Liver (tissue), 9 donors: ENCODE data around the gene MAP3K4. TPM values are rescaled to one million over a fixed set of nuclear protein-coding genes. Genes with fewer than 3 reads are reported as not detected.

Experiments
- DNase-seq: peaks from one replicate; pipeline ENCODE4 v3.0.0-alpha.2; 2017; ENCODE audit warnings: low spot score
- H3K27ac ChIP-seq, 2 donors: one replicate each; pipeline ENCODE4 v1.7.0; 2013; ENCODE audit warnings: inconsistent platforms in 2 of 2, low read length in 2 of 2, control low read depth in 1 of 2, low read depth in 1 of 2, mild to moderate bottlenecking in 1 of 2
- H3K27me3 ChIP-seq, 4 donors: one replicate each; pipeline versions ENCODE4 v1.6.1 to v1.7.0; 2013; ENCODE audit warnings: low read length in 3 of 4, inconsistent platforms in 1 of 4, mild to moderate bottlenecking in 1 of 4, moderate library complexity in 1 of 4; ENCODE audit not compliant: control insufficient read depth in 4 of 4, insufficient read depth in 4 of 4
- H3K36me3 ChIP-seq, 4 donors: one replicate each; pipeline versions ENCODE4 v1.6.1 to v1.7.0; 2013; ENCODE audit warnings: low read length in 3 of 4, mild to moderate bottlenecking in 3 of 4, low read depth in 1 of 4, moderate library complexity in 1 of 4; ENCODE audit not compliant: control insufficient read depth in 4 of 4, insufficient read depth in 3 of 4
- H3K4me1 ChIP-seq, 4 donors: one replicate each; pipeline versions ENCODE4 v1.6.1 to v1.7.0; 2013; ENCODE audit warnings: low read length in 3 of 4, mild to moderate bottlenecking in 3 of 4, moderate library complexity in 1 of 4; ENCODE audit not compliant: control insufficient read depth in 4 of 4, insufficient read depth in 4 of 4
- H3K4me3 ChIP-seq, 3 donors: one replicate each; pipeline versions ENCODE4 v1.6.1 to v1.7.0; 2013; ENCODE audit warnings: low read length in 3 of 3, control low read depth in 1 of 3, low read depth in 1 of 3, mild to moderate bottlenecking in 1 of 3
- H3K9ac ChIP-seq, 2 donors: one replicate each; pipeline ENCODE4 v1.7.0; 2013; ENCODE audit warnings: low read length in 2 of 2, mild to moderate bottlenecking in 2 of 2, moderate library complexity in 2 of 2, control low read depth in 1 of 2, low read depth in 1 of 2
- H3K9me3 ChIP-seq, 4 donors: one replicate each; pipeline versions ENCODE4 v1.6.1 to v1.7.0; 2013; ENCODE audit warnings: low read length in 3 of 4; ENCODE audit not compliant: control insufficient read depth in 4 of 4
- CTCF ChIP-seq: fragments of 150-350 bp; IDR thresholded peaks from 2 replicates; pipeline ENCODE4 v1.5.1; 2017; ENCODE audit warnings: improper control_type of control experiment, low read depth, low read length; ENCODE audit not compliant: missing input control
- EGR1 ChIP-seq, 2 donors: IDR thresholded peaks; 2 replicates each; pipeline ENCODE4 v1.6.1; 2016 to 2018; ENCODE audit warnings: antibody characterized with exemption in 2 of 2, low read depth in 2 of 2
- FOXA1 ChIP-seq: IDR thresholded peaks from 2 replicates; pipeline ENCODE4 v1.6.1; 2016; ENCODE audit warnings: antibody characterized with exemption
- GABPA ChIP-seq, 2 donors: IDR thresholded peaks in 1 of 2; conservative IDR thresholded peaks in 1 of 2; 2 replicates each; pipeline ENCODE4 v1.6.1; 2016; ENCODE audit warnings: antibody characterized with exemption in 2 of 2, mild to moderate bottlenecking in 1 of 2, moderate library complexity in 1 of 2
- HNF4A ChIP-seq, 2 donors: conservative IDR thresholded peaks; 2 replicates each; pipeline ENCODE4 v1.6.1; 2016; ENCODE audit warnings: antibody characterized with exemption in 2 of 2, mild to moderate bottlenecking in 2 of 2
- HNF4G ChIP-seq: IDR thresholded peaks from 2 replicates; pipeline ENCODE4 v1.6.1; 2016; ENCODE audit warnings: antibody characterized with exemption
- JUND ChIP-seq, 2 donors: IDR thresholded peaks; 2 replicates each; pipeline ENCODE4 v1.6.1; 2016; ENCODE audit warnings: antibody characterized with exemption in 2 of 2
- MAX ChIP-seq: IDR thresholded peaks from 2 replicates; pipeline ENCODE4 v1.6.1; 2016; ENCODE audit warnings: antibody characterized with exemption
- NR2F2 ChIP-seq: IDR thresholded peaks from 2 replicates; pipeline ENCODE4 v1.6.1; 2016; ENCODE audit warnings: antibody characterized with exemption
- RAD21 ChIP-seq, 2 donors: IDR thresholded peaks; 2 replicates each; pipeline ENCODE4 v1.6.1; 2016; ENCODE audit warnings: antibody characterized with exemption in 2 of 2, mild to moderate bottlenecking in 2 of 2
- REST ChIP-seq: IDR thresholded peaks from 2 replicates; pipeline ENCODE4 v1.6.1; 2016; ENCODE audit warnings: antibody characterized with exemption, mild to moderate bottlenecking
- RXRA ChIP-seq, 2 donors: IDR thresholded peaks; 2 replicates each; pipeline ENCODE4 v1.6.1; 2017 to 2018; ENCODE audit warnings: antibody characterized with exemption in 2 of 2, mild to moderate bottlenecking in 1 of 2
- SP1 ChIP-seq: IDR thresholded peaks from 2 replicates; pipeline ENCODE4 v1.6.1; 2018; ENCODE audit warnings: antibody characterized with exemption, mild to moderate bottlenecking
- TAF1 ChIP-seq: conservative IDR thresholded peaks from 2 replicates; pipeline ENCODE4 v1.6.1; 2016; ENCODE audit warnings: antibody characterized with exemption, mild to moderate bottlenecking
- YY1 ChIP-seq: IDR thresholded peaks from 2 replicates; pipeline ENCODE4 v1.6.1; 2016; ENCODE audit warnings: antibody characterized with exemption, mild to moderate bottlenecking
- ZBTB33 ChIP-seq: IDR thresholded peaks from 2 replicates; pipeline ENCODE4 v1.6.1; 2016; ENCODE audit warnings: antibody characterized with exemption
- WGBS: extraction: QIAGEN DNeasy Blood & Tissue Kit; methylation state at CpG from one replicate; pipeline ENCODE4 v1.1.7; 2013; 5-methylcytosine and 5-hydroxymethylcytosine counted together
- polyA plus RNA-seq, 2 donors: library from polyadenylated mRNA; stranded (reverse) in 1 of 2; unstranded in 1 of 2; fragments of 200-250 nt in 1 of 2; fragments of >200 nt in 1 of 2; fragmentation: Nextera tagmentation in 1 of 2; extraction: Ambion mirVana in 1 of 2; gene quantifications; one replicate each; pipeline versions ENCODE4 v1.2.1 to v1.2.3, GENCODE V29; 2013 to 2015
- total RNA-seq, 2 donors: library from RNA; depleted of rRNA; stranded (reverse); fragments of >200 nt; gene quantifications; one replicate each; pipeline ENCODE4 v1.2.3, GENCODE V29; 2014
- donor health status: healthy.
- donor health status: healthy.
- donor health status: healthy.
- donor health status: healthy.
- donor health status: healthy.

The MAP3K4 gene
- 10 to 100 TPM; 17.6 to 20.0 TPM for total RNA-seq
- polyA plus RNA-seq: 1 to 10 TPM; 4.3 to 5.9 TPM

- H3K9me3 ChIP-seq: no peaks in the 10 kb centered on the region
- peak; percentile 86 for DNase-seq
- peak within 1 kb of the TSS; percentile 15 to 91 for H3K9ac ChIP-seq
- peaks cover 0 to 15% (median 14%) of the 10 kb centered on the region in 4 donors for H3K4me1 ChIP-seq
- H3K27ac ChIP-seq: peak within 1 kb of the TSS; percentile 84 to 89
- H3K27me3 ChIP-seq: no peaks in the 10 kb centered on the region
- TF ChIP-seq TAF1: no peak
- TF ChIP-seq HNF4G: no peak
- TF ChIP-seq ZBTB33: no peak
- TF ChIP-seq RAD21 (IDR thresholded peaks at IDR 0.05): peak in 1 of 2 donors; percentile 3
- peak in 1 of 2 donors; percentile 50 for TF ChIP-seq EGR1 (IDR thresholded peaks at IDR 0.05; ENCODE audit: low read depth in 2 of 2)
- no peak for TF ChIP-seq NR2F2
- no peak for TF ChIP-seq JUND (IDR thresholded peaks at IDR 0.05)
- no peak for TF ChIP-seq GABPA (IDR thresholded peaks at IDR 0.05 in 1 of 2, conservative IDR thresholded peaks at IDR 0.05 in 1 of 2)
- no peak for TF ChIP-seq MAX
- no peak for TF ChIP-seq HNF4A (conservative IDR thresholded peaks at IDR 0.05)
- TF ChIP-seq SP1: no peak
- no peak for TF ChIP-seq CTCF
- TF ChIP-seq YY1: peak; percentile 96
- no peak for TF ChIP-seq REST
- TF ChIP-seq RXRA (IDR thresholded peaks at IDR 0.05): no peak
- no peak for TF ChIP-seq FOXA1
- WGBS: under 1% methylated on average over 97 of the region's 97 CpGs
- H3K36me3 ChIP-seq: no peaks in the 10 kb centered on the region
- H3K4me3 ChIP-seq: peak within 1 kb of the TSS; percentile 82 to 99 (median 98)
Observed at GRCh38 chr6:160991406-160992060, at the start of gene MAP3K4. TSS of gene MAP3K4 (plus strand) at chr6:160991769. CDS start at chr6:160991932, 163 bp downstream.

GRCh38 chr6:160943997-160944396 is 47.6 kb upstream of the MAP3K4 start:
- 75% methylated on average over 2 of the region's 2 CpGs for WGBS
- Histone ChIP-seq H3K4me1 (no peaks in the 10 kb centered on the region), H3K9me3 (no peaks in the 10 kb centered on the region)
- TF ChIP-seq SP1: no peak
- no peak for TF ChIP-seq YY1
- TF ChIP-seq JUND (IDR thresholded peaks at IDR 0.05): no peak
- no peak for TF ChIP-seq TAF1
- no peak for TF ChIP-seq CTCF
- no peak for TF ChIP-seq REST
- TF ChIP-seq FOXA1: no peak

More at GRCh38 chr6:160943997-160944396, 47.6 kb upstream of the MAP3K4 start:
- Histone ChIP-seq H3K9ac (no peak overlapping the region), H3K27me3 (no peaks in the 10 kb centered on the region), H3K27ac (no peak overlapping the region), H3K36me3 (no peaks in the 10 kb centered on the region), H3K4me3 (no peak overlapping the region)
- DNase-seq: no peak
